ENCODE results near the gene APC2. TPM values are rescaled to one million over a fixed set of nuclear protein-coding genes. Genes with fewer than 3 reads are reported as not detected.

Gene APC2
- total and polyA plus RNA-seq, 5 experiments from 2014 or later = 0.08 to 0.29 TPM; not detected in 3

DNA sequence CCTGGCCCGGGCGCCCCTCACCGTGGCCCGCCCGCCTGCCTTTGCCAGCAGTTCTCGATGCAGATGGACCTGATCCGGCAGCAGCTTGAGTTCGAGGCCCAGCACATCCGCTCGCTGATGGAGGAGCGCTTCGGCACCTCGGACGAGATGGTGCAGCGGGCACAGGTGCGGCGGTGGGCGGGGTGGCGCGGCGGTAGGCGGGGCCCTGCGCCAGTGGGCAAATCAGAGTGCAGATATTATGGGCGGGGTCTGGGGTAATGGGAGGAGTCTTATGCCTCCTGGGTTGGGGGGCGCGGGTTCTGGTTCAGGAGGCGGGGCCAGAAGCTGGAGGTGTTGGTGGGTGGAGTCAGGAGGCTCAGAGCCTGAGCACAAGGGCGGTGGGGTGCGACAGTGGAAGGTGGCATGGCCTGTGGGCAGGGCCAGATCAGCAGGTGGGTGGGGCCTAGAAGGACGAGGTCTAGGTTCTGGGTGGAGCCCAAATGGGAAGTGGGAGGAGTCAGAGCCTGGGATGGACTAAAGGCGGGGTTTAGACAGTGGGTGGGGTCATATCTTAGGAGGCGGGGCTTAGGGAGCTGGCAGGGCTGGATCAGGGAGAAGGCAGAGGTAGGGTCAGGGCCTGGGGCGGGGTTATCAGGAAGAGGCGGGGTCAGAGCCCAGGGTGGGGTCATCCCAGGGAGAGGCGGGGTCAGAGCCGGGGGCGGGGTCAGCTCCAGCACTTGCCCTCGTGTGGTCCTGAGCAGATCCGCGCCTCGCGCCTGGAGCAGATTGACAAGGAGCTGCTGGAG is 5.6 kb downstream of the APC2 start:
- Mint-ChIP-seq H3K36me3 (peaks cover 0 to 14% (median 0%) of the 10 kb centered on the region in 3 donors), H3K4me3 (peak overlapping the region in 9 of 10 donors; percentile 28 to 79 (median 36))
- POLR2A ChIA-PET = interaction anchor here (0.6 to 1.8 kb wide), 5 partner anchors 10 to 490 kb away, joined by 4 to 11 read pairs (median 5); partner anchors contain the start of genes CIRBP, PCSK4 and REEP6

DNA sequence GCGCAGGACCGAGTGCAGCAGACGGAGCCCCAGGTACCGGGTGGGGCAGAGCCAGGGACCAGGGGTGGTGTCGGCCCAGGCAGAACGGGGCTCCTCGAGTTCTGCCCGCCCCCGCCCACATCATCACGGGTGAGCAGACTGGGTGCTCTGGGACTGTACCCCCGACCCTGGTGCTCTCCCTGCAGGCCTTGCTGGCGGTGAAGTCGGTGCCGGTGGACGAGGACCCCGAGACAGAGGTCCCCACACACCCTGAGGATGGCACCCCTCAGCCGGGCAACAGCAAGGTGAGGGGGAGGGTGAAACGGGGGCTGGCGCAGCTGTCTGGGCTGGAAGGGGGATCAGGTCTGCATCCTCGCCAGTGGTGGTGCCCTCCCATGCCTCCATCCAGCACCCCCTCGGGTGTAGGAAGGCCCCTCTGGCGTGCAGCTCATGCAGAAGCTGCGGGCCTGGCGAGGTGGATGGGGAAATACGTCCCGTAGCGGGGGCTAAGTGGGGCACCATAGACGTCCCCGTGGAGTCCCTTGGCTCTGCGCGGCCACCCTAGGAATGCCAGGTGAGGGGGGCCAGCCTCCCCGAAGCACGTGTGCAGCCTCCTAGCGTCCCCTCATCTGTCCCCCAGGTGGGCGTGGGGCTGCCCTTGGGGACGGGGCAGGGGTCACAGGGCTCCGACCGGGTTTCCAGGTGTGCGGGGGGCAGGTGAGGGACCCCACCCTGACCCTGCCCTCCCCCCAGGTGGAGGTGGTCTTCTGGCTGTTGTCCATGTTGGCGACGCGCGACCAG is 6.4 kb downstream of the APC2 start:
- ATAC-seq (no peak), DNase-seq (peak in 1 of 10 donors; percentile 7)
- Mint-ChIP-seq H3K9me3 (peaks cover 0 to 3% (median 0%) of the 10 kb centered on the region in 9 donors), H3K4me1 (peaks cover 4 to 18% (median 14%) of the 10 kb centered on the region in 4 donors), H3K27me3 (peaks cover 7 to 46% (median 19%) of the 10 kb centered on the region in 5 donors), H3K36me3 (peaks cover 0 to 11% (median 4%) of the 10 kb centered on the region in 3 donors), H3K4me3 (peak overlapping the region in 1 of 10 donors; percentile 63), H3K27ac (no peak overlapping the region)
- POLR2A ChIA-PET = interaction anchor here (0.6 to 1.8 kb wide), 4 partner anchors 11 to 489 kb away, joined by 4 to 11 read pairs (median 5); partner anchors contain the start of gene CIRBP

More for the DNA sequence above, 5.6 kb downstream of the APC2 start:
- Mint-ChIP-seq H3K27ac (peak overlapping the region in 2 of 10 donors; percentile 25 to 52), H3K27me3 (peaks cover 13 to 54% (median 26%) of the 10 kb centered on the region in 5 donors), H3K9me3 (peaks cover 0 to 3% (median 0%) of the 10 kb centered on the region in 9 donors), H3K4me1 (peaks cover 7 to 24% (median 19%) of the 10 kb centered on the region in 4 donors)
- ATAC-seq (peak; percentile 70 to 76), DNase-seq (peak in 8 of 10 donors; percentile 47 to 60 (median 52))

DNA sequence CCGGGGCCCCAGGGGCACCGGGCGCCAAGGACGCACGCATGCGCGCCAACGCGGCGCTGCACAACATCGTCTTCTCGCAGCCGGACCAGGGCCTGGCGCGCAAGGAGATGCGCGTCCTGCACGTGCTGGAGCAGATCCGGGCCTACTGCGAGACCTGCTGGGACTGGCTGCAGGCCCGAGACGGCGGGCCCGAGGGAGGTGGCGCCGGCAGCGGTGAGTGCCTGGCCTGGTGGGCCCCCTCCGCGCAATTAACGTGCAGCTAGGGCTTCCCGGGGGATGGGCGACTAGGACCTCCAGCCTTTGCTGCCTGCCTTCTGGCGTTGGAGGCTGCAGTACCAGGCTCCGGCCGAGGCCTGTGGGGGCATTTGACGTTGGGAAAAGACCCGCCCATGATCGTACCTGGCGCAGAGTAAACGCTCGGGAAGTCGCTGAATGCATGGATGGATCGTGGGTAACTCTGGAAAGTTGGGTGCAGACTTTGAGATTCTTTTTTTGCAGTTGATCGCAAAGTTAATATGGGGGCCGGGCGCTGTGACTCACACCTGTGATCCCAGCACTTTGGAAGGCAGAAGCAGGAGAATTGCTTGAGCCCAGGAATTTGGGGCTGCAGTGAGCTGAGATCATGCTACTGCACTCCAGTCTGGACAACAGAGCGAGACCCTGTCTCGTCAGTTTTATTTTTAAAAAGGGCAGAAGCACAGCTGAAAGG is 7.3 kb downstream of the APC2 start:
- POLR2A ChIA-PET = interaction anchor here (1.8 to 2.4 kb wide), 2 partner anchors 11 to 182 kb away, joined by 5 to 9 read pairs; partner anchors contain the start of gene FAM174C

DNA sequence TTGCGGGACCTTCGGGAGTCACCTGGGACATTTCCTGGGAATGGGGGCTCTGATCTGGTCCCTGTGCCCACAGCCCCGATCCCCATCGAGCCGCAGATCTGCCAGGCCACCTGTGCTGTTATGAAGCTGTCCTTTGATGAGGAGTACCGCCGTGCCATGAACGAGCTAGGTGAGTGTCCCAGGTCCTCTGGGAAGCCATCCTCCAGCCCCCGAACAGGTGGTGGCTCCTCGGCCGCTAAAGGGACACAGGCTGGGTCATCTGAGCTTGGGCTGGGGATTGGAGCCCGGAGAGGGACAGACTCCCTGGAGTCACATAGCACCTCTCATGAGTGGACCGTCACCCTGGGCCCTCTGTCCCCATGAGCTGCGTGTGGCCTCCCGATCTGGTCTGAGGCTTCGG is 8.0 kb downstream of the APC2 start:
- no peak for ATAC-seq
- H3K27ac Mint-ChIP-seq = no peak overlapping the region
- POLR2A ChIA-PET = interaction anchor here (1.8 to 2.4 kb wide), 2 partner anchors 10 to 183 kb away, joined by 5 to 9 read pairs; partner anchors contain the start of gene FAM174C

More for the DNA sequence above, 7.3 kb downstream of the APC2 start:
- H3K4me3 Mint-ChIP-seq = no peak overlapping the region
- H3K27ac Mint-ChIP-seq = peak overlapping the region in 1 of 10 donors; percentile 3
- H3K9me3 Mint-ChIP-seq = peaks cover 0 to 3% (median 0%) of the 10 kb centered on the region in 9 donors
- H3K36me3 Mint-ChIP-seq = peaks cover 0 to 11% (median 4%) of the 10 kb centered on the region in 3 donors
- no peak for DNase-seq
- H3K4me1 Mint-ChIP-seq = peaks cover 4 to 18% (median 14%) of the 10 kb centered on the region in 4 donors
- peaks cover 7 to 38% (median 19%) of the 10 kb centered on the region in 5 donors for H3K27me3 Mint-ChIP-seq
- ATAC-seq = no peak

DNA sequence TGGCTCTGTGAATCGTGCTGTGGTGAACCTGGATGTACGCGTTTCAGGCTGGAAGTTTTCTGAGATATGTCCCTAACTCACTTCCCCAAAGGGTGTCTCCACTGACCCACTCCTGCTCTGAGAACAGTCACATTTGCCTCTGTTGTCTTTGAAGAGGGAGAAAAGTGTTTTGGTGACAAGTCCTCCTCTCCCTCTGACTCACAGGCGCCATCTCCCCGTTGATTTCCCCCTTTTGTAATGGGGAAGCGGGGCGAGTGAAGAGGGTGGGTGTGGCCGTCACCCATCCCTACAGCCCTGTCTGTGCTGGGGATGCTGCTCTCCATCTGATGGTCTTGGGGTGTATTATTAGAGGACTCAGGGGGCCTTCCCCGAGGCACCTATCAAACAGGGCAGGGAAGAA is 9.6 kb downstream of the APC2 start:
- POLR2A ChIA-PET = interaction anchor here (2.4 kb wide), 1 partner anchor 9 kb away, joined by 9 read pairs; no protein-coding TSS in a partner anchor
- Mint-ChIP-seq H3K27ac (peak overlapping the region in 1 of 10 donors; percentile 19), H3K4me3 (no peak overlapping the region), H3K36me3 (peaks cover 0 to 13% (median 4%) of the 10 kb centered on the region in 3 donors), H3K27me3 (peaks cover 4 to 21% (median 18%) of the 10 kb centered on the region in 5 donors), H3K9me3 (peaks cover 0 to 3% (median 0%) of the 10 kb centered on the region in 9 donors), H3K4me1 (peaks cover 4 to 13% (median 12%) of the 10 kb centered on the region in 4 donors)
- ATAC-seq = no peak
- DNase-seq = no peak

More for the DNA sequence above, 8.0 kb downstream of the APC2 start:
- Mint-ChIP-seq H3K9me3 (peaks cover 0 to 3% (median 0%) of the 10 kb centered on the region in 9 donors), H3K27me3 (peaks cover 7 to 33% (median 19%) of the 10 kb centered on the region in 5 donors), H3K4me3 (no peak overlapping the region), H3K4me1 (peaks cover 4 to 18% (median 14%) of the 10 kb centered on the region in 4 donors), H3K36me3 (peaks cover 0 to 11% (median 4%) of the 10 kb centered on the region in 3 donors)
- no peak for DNase-seq

DNA sequence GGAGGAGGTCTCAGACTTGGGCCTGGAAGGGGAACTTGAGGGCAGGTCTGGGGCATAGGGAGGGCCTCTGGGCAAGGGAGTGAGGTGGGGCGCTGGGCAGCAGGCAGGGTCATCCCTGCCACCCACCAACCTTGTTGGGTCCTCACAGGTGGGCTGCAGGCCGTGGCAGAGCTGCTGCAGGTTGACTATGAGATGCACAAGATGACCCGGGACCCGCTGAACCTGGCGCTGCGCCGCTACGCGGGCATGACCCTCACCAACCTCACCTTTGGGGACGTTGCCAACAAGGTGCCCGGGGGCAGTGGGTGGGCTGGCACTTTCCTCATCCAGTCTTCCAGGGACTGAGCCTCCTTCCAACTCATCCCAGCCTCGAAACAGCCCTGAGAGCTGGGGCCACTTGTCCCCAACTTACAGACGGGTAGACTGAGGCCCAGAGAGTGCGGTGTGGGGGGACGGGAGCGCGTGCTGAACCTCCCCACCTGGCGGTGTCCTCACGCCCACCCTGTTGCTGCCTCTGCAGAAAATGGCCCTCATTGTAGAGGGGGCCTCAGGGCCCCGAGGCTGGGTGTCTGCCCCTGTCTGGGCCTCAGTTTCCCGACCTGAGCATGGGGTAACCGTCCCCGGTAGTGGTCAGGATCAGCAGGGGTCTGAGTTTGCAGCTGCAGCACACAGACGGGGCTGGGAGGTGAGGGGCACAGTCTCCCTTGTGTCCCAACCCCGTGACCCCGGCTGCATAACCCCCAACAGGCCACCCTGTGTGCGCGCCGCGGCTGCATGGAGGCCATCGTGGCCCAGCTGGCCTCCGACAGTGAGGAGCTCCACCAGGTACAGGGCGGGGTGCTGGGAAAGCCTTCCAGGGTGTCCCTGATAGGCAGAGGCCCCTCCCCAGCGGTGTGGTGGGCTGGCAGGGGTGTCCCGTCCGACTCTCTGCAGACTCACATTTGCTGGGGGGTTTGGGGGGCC is 10.4 kb downstream of the APC2 start:
- POLR2A ChIA-PET = no interaction called here
- no peak overlapping the region for H3K27ac Mint-ChIP-seq
- no peak for ATAC-seq

DNA sequence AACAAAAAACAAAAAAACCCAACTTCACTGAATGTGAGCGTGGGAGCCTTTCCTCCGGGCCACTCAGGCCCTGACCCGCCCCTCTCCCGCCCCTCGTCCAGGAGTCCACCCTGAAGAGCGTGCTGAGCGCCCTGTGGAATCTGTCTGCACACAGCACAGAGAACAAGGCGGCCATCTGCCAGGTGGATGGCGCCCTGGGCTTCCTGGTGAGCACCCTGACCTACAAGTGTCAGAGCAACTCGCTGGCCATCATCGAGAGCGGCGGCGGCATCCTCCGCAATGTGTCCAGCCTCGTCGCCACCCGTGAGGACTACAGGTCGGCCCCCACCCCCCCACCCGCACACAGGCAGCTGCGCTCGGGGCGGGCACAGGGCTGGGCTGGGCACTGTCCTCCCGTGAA is 11.9 kb downstream of the APC2 start:
- Mint-ChIP-seq H3K27me3 (peaks cover 0 to 14% (median 0%) of the 10 kb centered on the region in 5 donors), H3K27ac (no peak overlapping the region), H3K4me1 (peaks cover 0 to 6% (median 1%) of the 10 kb centered on the region in 4 donors), H3K36me3 (peaks cover 0 to 8% (median 4%) of the 10 kb centered on the region in 3 donors), H3K4me3 (no peak overlapping the region), H3K9me3 (no peaks in the 10 kb centered on the region)
- POLR2A ChIA-PET = interaction anchor here (0.7 kb wide), 1 partner anchor 56 kb away, joined by 3 read pairs; no protein-coding TSS in a partner anchor
- DNase-seq = no peak
- no peak for ATAC-seq

More for the DNA sequence above, 10.4 kb downstream of the APC2 start:
- Mint-ChIP-seq H3K4me1 (peaks cover 4 to 7% (median 7%) of the 10 kb centered on the region in 4 donors), H3K27me3 (peaks cover 3 to 18% (median 9%) of the 10 kb centered on the region in 5 donors), H3K36me3 (peaks cover 0 to 13% (median 4%) of the 10 kb centered on the region in 3 donors), H3K9me3 (peaks cover 0 to 3% (median 0%) of the 10 kb centered on the region in 9 donors), H3K4me3 (no peak overlapping the region)
- DNase-seq = no peak

DNA sequence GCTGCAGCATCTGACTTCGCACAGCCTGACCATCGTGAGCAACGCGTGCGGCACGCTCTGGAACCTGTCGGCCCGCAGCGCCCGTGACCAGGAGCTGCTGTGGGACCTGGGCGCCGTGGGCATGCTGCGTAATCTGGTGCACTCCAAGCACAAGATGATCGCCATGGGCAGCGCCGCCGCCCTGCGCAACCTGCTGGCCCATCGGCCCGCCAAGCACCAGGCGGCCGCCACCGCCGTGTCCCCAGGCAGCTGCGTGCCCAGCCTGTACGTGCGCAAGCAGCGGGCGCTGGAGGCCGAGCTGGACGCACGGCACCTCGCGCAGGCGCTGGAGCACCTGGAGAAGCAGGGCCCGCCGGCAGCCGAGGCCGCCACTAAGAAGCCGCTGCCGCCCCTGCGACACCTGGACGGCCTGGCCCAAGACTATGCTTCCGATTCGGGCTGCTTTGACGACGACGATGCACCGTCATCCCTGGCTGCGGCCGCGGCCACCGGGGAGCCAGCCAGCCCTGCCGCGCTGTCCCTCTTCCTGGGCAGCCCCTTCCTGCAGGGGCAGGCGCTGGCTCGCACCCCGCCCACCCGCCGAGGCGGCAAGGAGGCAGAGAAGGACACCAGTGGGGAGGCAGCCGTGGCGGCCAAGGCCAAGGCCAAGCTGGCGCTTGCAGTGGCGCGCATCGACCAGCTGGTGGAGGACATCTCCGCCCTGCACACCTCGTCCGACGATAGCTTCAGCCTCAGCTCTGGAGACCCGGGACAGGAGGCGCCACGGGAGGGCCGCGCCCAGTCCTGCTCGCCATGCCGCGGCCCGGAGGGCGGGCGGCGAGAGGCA is 15.5 kb downstream of the APC2 start:
- POLR2A ChIA-PET = interaction anchor here (1.1 kb wide), 1 partner anchor 12 kb away, joined by 4 read pairs; no protein-coding TSS in a partner anchor
- Mint-ChIP-seq H3K27ac (no peak overlapping the region), H3K4me3 (no peak overlapping the region), H3K36me3 (peaks cover 0 to 5% (median 4%) of the 10 kb centered on the region in 3 donors), H3K4me1 (peaks cover 3 to 10% (median 7%) of the 10 kb centered on the region in 4 donors), H3K27me3 (peaks cover 0 to 15% (median 0%) of the 10 kb centered on the region in 5 donors), H3K9me3 (no peaks in the 10 kb centered on the region)
- DNase-seq (peak in 1 of 10 donors; percentile 19), ATAC-seq (peak in 1 of 2 donors; percentile 23)

DNA sequence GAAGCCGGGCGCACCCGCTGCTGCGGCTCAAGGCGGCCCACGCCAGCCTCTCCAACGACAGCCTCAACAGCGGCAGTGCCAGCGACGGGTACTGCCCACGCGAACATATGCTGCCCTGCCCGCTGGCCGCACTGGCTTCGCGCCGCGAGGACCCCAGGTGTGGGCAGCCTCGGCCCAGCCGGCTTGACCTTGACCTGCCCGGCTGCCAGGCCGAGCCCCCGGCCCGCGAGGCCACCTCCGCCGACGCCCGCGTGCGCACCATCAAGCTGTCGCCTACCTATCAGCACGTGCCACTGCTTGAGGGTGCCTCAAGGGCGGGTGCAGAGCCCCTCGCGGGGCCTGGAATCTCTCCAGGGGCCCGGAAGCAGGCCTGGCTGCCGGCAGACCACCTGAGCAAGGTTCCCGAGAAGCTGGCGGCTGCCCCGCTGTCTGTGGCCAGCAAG is 16.1 kb downstream of the APC2 start:
- Mint-ChIP-seq H3K27ac (no peak overlapping the region), H3K4me1 (peaks cover 3 to 10% (median 8%) of the 10 kb centered on the region in 4 donors), H3K9me3 (no peaks in the 10 kb centered on the region), H3K27me3 (peaks cover 0 to 15% (median 0%) of the 10 kb centered on the region in 5 donors), H3K4me3 (no peak overlapping the region), H3K36me3 (peaks cover 0 to 4% (median 3%) of the 10 kb centered on the region in 3 donors)
- POLR2A ChIA-PET = interaction anchor here (1.1 to 2.0 kb wide), 3 partner anchors 13 to 197 kb away, joined by 4 to 11 read pairs (median 4); partner anchors contain the start of gene CIRBP
- no peak for ATAC-seq
- peak in 1 of 10 donors; percentile 3 for DNase-seq

All from naive thymus-derived CD8-positive, alpha-beta T cell (primary cell).